HG03066 (cell line): ENCODE data around the gene CIAO2B.
"Not testable (repeated sequence)": the region's sequence is repeated elsewhere in the genome, so short reads cannot be mapped to it uniquely, and the experiment has no call there.

Experiments
- ATAC-seq: cut with Tn5 transposase; IDR thresholded peaks from one replicate; pipeline ENCODE4 v1.9.1; 2021; ENCODE audit warnings: low read depth; ENCODE audit not compliant: unreplicated experiment

Gene CIAO2B

DNA sequence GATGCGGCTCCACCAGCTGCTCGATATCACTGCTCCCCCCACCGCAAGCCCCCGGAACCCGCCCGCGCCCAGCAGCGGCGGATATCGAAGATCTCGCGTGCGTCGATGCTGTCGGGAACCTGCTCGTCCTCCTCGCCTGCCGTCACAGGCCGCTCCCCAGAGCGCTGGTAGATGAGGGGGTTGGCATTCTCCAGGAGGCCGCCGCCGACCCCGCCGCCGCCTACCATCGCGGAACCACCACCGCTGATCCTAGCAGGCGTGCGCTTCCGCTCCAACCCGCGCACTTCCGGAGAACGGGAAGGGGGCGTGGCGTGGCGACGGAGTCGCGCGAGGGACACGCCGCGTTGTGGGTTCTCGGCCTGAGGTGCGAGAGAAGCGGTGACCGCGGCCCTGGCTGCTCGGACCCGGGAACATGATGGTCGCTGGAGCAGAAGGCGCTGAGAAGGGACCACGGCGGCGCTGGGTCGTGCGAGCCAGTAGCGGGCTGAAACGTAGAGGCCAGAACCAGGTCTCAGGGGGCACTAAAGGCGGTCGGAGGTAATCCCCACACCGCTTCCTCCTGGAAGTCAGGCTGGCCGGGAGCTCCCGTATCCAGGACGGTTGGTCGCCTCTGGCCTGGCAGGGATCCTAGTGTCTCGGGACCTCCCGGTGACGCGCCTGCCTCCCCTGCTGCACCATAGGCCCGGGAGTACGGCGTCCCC is at the start of gene CIAO2B:
TSS of gene CIAO2B (minus strand) at position 265 of the 701 bp plus-strand sequence. CDS start at position 227, 38 bp downstream.
- peak; percentile 76 for ATAC-seq

GRCh38 chr16:66983033-66983432 is 48.8 kb upstream of the CIAO2B start:
- ATAC-seq, result no peak

- no peak for ATAC-seq
These were observed 45.0 kb upstream of the CIAO2B start for GRCh38 chr16:66979011-66979717.

GRCh38 chr16:66977341-66978113 is 43.3 kb upstream of the CIAO2B start:
- peak; percentile 89 for ATAC-seq

DNA sequence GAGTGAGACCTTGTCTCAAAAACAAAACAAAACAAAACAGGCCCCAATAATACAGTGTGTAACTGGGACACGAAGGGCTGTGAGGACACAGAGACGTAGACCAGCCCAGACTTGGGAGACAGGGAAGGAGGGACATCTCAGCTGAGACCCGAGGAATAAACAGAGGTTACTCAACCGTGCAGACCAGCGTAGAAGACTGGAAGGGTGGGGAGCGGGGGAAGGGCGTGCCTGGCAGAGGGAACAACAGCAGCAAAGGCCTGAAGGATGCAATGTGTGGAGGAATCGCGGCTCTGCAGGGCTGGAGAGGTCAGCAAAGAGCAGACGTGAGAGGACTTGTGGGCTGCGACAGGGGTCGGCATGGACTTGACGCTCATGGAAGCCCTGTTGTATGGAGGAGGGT is 42.5 kb upstream of the CIAO2B start:
- ATAC-seq, result no peak

DNA sequence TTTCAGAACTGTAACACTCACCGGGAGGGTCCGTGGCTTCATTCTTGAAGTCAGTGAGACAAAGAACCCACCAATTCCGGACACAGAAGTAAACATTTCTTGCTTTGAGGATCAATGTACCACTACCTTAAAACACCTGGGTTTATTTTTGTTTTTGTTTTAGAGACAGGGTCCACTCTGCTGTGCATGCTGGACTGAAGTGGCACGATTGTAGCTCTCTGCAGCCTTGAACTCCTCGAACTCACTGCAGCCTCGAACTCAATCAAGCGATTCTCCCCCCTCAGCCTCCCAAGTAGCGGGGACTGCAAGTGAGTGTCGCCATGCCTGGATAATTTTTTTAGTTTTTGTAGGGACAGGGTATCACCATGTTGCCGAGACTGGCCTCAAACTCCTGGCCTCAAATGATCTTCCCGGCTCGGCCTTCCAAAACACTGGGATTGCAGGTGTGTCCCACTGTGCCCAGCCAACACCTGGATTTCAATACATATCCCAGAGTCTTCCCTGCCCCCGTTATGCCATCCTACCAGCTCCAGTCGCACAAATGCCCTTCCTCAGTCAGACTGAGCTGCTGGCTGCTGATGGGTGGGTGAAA is 41.2 kb upstream of the CIAO2B start:
- no peak for ATAC-seq

GRCh38 chr16:66974932-66975246 is 40.7 kb upstream of the CIAO2B start:
- ATAC-seq, result not testable (repeated sequence)

- ATAC-seq, result not testable (repeated sequence)
These were observed 40.1 kb upstream of the CIAO2B start for GRCh38 chr16:66974156-66974931.

DNA sequence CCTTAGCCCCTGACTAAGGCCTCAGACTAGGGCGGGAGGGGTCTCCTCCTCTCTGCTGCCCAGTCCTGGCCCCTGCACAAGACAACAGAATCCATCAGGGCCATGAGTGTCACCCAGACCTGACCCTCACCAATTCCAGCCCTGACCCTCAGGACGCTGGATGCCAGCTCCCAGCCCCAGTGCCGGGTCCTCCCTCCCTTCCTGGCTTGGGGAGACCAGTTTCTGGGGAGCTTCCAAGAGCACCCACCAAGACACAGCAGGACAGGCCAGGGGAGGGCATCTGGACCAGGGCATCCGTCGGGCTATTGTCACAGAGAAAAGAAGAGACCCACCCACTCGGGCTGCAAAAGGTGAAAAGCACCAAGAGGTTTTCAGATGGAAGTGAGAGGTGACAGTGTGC is 39.5 kb upstream of the CIAO2B start:
- ATAC-seq, result no peak

DNA sequence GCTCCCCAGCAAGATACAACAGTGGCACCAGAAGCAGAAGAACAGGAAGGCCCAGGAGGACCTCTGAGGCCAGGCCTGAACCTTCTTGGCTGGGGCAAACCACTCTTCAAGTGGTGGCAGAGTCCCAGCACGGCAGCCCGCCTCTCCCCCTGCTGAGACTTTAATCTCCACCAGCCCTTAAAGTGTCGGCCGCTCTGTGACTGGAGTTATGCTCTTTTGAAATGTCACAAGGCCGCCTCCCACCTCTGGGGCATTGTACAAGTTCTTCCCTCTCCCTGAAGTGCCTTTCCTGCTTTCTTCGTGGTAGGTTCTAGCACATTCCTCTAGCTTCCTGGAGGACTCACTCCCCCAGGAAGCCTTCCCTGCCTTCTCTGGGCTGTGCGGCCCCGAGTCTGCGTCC is 38.8 kb upstream of the CIAO2B start:
- ATAC-seq, result no peak

- no peak for ATAC-seq
These were observed 36.8 kb upstream of the CIAO2B start for GRCh38 chr16:66970775-66971720.

GRCh38 chr16:66968847-66969246 is 34.6 kb upstream of the CIAO2B start:
- ATAC-seq, result no peak

GRCh38 chr16:66964049-66964448 is 29.8 kb upstream of the CIAO2B start:
- ATAC-seq, result no peak

DNA sequence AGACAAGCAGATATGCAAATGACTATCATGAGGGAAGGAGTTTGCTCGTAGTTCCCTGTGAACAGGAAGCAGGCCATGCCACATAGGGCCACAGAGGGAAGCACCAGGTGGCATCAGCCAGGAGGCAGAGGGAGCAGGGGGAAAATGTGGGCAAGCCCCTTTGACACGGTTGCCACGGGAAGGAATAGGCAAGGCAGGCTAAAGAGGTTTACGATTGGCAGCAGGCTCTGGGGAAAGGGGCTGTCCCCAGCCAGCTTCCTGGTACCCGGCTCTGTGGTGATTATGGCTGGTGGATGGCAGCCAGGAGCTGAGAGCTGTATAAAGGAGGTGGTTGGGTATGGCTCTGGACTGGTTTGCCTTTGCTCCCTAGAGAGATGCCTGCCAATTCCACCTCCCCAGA is 27.7 kb upstream of the CIAO2B start:
- no peak for ATAC-seq

GRCh38 chr16:66961065-66961744 is 27.0 kb upstream of the CIAO2B start, which contains the start of gene CES3:
CES3 (plus strand) TSS chr16:66961266; CDS start chr16:66961308, 42 bp downstream.
- no peak for ATAC-seq

DNA sequence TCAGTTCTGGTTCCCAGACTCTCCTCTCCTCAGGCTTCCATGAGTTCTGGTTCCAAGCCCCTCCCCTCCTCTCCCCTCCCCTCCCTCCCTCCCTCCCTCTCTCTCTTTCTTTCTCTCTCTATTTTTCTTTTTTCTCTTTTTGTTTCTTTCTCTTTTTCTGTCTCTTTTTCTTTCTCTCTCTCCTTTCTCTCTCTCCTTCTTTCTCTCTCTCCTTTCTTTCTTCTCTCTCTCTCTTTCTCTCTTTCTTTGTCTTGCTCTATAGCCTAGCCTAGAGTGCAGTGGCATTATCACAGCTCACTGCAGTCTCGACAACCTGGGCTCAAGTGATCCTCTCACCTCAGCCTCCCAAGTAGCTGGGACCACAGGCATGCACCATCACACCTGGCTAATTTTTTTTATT is 26.1 kb upstream of the CIAO2B start:
- no peak for ATAC-seq

- no peak for ATAC-seq
These were observed 25.5 kb upstream of the CIAO2B start for GRCh38 chr16:66959704-66960161.

- no peak for ATAC-seq
These were observed 24.9 kb upstream of the CIAO2B start for GRCh38 chr16:66958857-66959703.
